HL-60/S4 treated with phorbol 12-myristate 13-acetate at 8.2 ng/mL for 4 days and 3 days (cell line): ENCODE results near the gene ARHGAP24.
"Not testable (repeated sequence)": the region's sequence is repeated elsewhere in the genome, so short reads cannot be mapped to it uniquely, and the experiment has no call there.

ENCODE experiments used
- in situ Hi-C: fragments of 300-500 bp; cut with MboI; formaldehyde crosslinking; loops from 2 replicates; pipeline ENCODE4 v1.15.0; 2022; ENCODE audit warnings: low sequenced_read_pairs

Gene ARHGAP24

DNA sequence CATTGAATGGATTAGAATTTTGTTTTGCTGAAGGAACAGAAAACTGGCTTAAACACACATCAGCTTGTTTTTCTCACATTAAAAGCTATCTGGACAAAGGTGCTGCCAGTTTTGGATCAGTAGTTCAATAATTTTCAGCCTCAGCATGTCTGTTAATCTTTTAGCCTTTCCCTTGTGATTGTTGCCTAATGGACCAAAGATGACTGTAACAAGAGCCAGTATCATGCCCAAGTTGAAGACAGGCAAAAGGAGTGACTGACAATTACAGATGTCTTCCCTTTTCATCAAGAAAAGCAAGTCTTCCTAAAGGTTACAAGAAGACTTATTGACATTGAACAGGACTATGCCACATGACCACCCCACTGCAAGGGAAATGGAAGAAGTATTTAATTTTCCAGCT lies 465.2 kb downstream of the ARHGAP24 start:
- in situ Hi-C loops: no loop called here

DNA sequence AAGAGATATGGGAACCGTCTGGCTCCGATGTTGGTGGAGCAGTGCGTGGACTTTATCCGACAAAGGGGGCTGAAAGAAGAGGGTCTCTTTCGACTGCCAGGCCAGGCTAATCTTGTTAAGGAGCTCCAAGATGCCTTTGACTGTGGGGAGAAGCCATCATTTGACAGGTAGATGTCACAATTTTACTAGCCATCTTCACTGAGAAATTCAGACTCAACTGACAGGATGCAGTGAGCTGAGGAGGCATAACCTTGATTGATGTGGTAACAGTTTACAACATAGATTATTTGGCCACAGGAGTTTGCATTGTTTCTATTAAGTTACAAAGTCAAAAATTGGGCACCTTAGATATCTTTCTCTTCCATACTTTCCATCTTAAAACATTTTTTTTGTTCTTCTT lies 467.2 kb downstream of the ARHGAP24 start:
- in situ Hi-C loops: no loop called here

DNA sequence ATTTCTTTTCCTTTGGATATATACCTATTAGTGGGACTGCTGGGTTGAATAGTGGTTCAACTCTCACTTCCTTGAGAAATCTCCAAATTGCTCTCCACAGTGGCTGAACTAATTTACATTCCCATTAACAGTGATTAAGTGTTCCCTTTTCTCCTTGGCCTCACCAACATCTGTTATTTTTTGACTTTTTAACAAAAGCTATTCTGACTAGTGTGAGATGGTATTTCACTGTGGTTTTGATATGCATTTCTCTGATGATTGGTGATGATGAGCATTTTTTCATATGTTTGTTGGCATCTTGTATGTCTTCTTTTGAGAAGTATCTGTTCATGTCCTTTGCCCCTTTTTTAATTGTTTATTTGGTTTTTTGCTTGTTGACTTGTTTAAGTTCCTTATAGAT lies 471.9 kb downstream of the ARHGAP24 start:
- in situ Hi-C loops: no loop called here

DNA sequence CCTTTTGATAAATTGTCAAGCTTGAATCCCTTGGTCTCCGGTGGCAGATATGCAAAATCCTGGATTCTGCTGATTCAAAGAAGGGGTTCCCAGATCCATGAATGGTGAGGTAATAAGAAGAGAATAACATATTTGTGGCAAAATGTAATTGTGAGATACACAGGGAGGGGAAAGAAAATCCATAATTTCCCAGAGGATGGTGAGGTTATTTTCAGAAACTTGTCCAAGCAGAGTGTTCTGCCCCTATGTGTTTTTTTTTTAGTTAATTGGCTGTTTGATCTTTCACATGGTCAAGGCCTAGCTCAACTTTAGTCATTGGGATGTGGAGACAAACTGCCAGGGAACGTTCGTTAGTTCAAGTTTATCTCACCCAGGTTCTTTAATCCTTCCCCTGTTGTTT lies 476.1 kb downstream of the ARHGAP24 start:
- in situ Hi-C loops: no loop called here

DNA sequence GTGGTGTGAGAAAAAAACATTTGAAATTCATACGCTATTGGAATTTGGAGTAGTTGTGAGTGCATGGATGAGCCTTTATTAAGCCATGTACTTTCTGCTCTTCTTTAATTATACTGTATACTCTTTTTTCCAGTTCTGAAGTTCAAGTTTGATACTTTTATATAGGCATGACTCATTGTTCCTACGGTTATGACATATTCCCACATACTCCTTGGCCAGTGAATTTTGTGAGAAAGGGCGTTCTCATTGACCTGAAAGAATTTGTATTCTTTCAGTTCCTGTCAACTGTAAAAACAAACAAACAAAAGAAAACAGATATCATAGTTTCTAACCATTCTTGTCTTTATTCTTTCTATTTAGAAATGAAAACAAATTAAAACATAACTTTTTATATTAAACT lies 477.6 kb downstream of the ARHGAP24 start:
- in situ Hi-C loops: no loop called here

DNA sequence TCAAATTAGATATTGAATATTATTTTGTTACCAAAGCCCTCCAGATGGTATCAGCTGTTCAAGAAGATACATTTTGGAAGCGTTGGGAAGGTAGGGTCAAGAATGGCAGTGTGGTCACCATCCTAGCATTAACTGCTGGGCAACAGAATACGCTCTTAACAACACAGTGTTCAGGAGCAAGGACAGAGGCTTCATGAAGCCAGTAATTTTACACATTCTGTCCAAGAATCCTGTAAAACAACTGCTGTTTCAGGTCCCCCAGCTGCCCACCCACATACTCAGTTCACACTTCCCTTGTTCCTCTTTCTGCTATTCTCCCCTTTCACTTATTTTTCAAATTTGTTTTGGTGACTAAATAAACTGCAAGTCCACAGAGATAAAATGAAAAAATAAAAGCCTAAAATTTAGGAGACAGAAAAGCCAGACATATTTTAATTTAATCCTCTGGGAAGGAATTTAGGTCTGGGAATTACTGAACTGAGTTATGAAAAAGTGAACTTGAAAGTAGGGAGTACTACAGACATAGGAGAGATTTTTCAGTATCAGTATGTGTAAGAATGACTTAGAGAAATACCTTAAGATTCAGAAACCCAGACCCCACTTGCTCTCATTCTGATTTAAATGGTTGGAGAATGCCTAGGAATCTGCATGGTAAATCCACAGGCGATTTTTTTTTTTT lies 478.2 kb downstream of the ARHGAP24 start:
- in situ Hi-C loops: no loop called here

DNA sequence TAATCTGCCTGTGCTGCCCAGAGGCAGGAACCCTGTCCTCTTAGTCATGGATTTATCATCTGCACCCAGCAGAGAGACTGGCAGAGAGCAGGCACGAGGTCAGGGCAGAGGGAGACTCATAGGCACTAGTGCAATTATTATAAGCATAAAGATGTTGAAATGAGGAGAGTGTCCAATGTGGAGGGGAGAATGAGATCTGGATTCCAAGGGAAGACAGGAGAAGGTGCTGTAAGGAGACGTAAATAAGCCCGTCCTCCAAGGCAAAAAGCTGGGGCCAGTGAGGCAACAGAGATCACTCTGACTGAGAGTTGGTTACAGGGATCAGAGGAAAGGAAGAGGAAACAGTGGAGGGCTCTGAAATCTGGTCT lies 478.7 kb downstream of the ARHGAP24 start:
- in situ Hi-C loops: no loop called here

DNA sequence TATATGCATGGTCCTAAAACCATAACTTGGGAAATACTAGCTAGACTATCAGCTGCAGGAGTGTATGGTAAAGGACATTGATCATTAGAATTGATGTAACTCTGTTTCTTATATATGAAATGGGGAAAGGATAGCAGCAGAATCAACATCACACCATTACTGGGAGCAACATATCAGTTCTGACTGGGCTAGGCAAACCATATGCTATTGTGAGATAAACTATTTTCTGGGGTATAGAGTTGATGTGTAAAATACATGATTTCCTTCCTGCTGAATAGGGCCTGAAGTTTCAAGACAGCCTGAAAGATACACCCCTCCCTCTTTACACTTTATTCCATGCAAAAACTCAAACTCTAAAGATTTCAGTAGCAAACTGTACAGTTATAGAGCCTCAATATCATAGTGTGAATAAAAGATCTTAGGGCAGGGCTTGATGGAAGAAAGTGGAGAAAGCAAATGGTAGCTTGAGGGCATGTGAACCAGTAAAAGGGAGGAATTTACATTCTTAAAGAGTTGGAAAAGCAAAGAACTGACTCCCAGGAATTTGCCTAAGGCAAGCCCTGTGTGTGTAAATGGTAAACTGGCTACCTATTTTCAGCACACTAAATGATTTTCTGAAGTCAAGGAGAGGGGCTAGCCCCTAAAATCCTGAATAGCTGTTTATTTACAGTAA lies 480.8 kb downstream of the ARHGAP24 start:
- in situ Hi-C loops: no loop called here

DNA sequence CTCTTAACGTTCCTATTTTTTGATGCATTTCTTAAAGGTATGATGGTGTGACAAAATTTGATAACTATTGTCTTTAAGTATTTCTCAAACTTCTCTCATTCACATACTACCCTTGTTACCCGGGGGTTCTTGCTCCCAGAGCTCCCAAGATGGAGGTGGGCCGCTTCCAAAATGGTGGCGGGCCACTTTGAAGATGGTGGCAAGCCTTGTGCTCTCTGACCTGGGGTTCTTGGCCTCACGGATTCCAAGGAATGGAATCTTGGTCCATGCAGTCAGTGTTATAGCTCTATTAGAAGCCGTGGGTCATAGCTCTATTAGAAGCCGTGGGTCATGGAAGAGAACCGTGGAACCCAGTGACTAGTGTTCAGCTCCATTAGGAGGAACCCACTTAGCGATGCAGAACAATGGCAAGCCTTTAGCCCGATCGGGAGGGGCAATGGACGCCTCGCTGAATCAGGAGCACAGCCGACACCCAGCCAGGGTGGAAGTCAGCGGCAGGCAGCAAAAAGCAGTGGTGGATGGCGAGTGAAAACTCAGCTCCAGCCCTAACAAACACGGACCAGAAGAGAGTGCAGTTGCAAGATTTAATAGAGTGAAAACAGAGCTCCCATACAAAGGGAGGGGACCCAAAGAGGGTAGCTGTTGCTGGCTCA lies 481.5 kb downstream of the ARHGAP24 start:
- in situ Hi-C loops: no loop called here

DNA sequence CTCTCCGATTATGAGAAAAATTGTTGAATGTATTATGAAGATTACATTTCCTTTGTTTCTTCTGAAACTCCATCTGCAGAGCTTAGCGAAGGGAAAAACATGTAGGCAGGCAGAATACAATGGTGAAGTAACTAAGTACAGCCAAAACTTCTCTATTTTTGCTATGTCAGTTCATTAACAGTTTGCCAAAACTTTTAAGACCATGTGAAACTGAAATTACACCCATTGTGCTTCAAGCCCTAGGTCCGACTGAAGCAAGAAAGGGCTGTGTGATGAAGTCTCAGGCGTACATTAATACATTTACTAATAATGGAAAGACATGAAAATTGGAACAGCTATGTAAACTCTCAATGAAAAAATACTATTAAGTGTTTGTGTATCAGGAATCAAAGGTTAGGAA lies 486.9 kb downstream of the ARHGAP24 start:
- in situ Hi-C loops: no loop called here

DNA sequence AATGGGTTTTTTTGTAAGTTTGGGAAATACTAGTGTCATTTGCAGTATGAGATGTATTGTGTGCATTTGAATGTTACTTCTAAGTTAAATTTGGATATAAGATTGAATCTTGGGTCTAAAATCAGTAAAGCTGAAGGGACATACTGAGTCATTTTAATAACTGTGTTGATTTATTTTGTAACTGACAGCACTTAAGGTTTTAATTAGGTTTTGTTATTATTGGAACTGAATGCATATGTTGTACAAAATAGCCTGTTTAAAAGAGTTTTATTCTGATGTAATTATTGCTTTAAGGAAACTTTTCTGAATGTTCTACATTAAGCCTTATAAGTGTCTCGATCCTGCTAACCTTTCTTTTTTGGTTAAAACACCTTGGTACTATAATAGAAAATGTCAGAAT lies 488.3 kb downstream of the ARHGAP24 start:
- in situ Hi-C loops: no loop called here

DNA sequence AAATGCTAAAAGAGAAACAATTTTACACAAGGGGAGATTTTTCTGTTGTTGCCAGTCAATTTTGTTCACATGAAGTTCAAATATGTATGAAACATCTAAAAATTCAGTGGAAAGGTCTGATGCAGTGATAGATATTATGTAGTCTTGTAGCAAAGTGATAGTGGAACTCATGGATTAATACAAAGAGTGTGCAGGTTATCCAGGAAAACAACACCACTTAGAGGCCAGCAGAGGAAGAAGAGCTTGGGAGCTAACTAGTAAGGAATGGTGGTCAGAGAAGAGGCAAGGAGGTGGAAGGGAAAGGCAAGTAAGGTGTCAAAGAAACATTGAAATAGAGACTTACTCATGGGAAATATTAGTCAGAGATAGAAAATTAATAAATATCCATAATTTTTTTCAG lies 489.3 kb downstream of the ARHGAP24 start:
- in situ Hi-C loops: no loop called here

DNA sequence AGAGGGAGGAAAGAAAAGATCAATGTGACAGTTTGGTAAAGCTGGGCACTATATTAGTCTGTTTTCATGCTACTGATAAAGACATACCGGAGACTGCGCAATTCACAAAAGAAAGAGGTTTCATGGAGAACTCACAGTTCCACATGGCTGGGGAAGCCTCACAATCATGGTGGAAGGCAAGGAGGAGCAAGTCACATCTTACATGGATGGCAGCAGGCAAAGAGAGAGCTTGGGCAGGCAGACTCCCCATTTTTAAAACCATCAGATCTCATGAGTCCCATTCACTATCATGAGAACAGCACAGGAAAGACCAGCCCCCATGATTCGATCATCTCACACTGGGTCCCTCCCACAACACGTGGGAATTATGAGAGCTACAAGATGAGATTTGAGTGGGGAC lies 490.1 kb downstream of the ARHGAP24 start:
- in situ Hi-C loops: not testable (repeated sequence)

DNA sequence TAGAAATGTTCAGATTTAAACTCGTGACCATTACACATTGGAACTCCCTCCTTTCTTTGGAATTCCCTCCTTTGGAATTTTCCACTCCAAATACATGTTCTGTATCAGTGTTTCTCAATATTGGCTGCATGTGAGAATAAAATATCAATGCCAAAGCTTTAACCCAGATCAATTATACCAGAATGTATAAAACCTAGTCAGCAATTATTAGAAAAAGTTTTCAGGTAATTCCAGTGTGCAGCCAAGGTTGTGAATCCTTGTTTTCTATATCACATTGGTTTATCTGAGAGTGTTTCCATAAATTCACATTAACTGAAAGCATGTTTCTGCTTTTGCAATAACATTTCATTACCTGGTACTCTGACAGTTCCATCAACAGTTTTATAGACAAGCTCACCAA lies 490.6 kb downstream of the ARHGAP24 start:
- in situ Hi-C loops: no loop called here

DNA sequence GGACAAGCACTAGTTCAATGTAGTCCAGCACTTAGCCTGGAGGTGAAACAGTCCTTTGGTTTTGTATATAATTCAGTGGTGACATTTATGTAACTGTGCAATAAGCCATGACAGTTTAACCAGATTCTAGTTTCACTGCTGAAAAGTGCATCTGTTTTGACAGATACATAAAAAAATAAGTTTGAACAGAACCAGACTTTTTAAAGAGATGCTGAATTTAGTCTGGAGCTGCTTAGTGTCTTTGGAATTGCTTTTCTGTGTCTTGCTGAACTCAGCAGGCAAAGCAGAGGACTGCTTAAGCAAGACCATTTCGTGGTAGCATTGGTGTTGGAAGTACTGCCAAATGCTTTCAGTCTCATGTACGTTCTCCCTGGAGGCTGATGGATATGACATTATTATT lies 491.4 kb downstream of the ARHGAP24 start:
- in situ Hi-C loops: no loop called here

DNA sequence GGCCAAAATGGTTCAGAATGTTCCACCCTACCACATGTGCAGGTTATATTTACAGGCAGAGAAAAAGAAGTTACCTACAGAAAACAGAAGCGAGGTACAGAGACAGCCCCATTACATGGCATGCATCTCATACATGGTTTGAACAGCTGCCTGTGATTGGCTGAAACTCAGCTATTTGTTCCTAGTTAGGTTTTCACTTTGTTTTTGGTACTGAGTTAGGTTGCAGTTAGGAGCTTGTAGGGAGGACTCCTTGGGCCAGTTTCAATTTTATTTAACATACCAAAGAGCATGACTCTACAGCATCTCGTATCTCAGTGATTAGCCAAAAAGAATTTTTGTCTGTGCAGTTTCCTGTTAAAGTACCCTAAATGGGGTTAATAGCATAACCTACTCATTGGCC lies 492.9 kb downstream of the ARHGAP24 start:
- in situ Hi-C loops: no loop called here

DNA sequence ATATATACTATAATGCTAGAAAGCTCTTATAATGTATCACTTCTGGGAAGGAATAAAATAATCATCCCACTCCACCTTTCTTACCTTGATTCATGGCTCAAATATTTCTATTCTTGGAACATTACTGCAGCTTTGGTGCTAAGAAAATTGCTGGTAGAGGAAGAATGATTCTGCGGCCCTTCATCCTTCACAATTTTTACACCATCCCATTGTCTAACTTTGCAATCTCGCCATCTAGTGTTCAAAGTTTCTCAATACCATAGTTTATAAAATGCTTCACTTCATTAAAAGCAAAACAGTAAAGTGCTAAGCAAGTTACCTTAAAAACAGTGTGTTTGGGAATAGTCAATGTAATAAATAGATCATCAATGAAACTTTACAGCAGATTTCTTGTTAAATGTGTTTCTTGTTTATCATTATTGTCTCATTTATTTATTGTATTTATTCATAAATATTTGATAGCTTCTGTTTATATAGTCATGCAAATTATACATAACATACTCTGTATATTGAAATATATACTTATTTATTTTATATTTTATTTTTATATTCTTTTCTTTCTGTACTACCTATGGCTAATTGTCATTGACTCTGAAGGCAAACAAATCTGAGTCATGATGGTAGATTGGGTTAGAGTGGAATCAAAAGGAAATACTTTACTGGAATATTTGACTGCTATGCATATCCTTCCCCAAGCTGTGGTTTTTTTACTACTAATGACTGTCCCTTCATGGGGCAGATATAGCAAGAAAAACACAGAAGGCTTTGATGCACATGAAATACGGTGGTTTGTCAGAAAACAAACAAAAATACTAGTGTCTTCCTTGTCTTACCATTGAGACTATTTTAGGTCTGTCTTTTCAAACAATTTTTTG lies 494.2 kb downstream of the ARHGAP24 start:
- in situ Hi-C loops: no loop called here

DNA sequence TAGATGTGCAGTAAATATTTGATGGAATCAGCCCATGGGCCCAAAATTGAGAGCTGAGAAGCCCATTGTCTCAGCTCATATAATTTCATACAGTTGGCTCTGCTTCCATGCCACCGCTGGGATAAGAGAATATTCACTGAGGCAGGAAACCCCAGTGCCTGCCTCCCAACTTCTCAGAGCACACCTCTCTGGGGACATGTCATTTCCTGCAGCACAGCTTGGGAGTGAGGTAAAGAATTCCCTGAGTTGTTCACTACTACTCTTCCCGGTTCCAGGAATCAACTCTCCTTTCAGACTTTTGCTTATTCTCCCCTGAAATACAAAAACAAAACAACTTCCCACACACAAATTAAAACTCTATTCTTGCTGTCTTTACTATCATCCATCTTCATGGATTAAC lies 495.6 kb downstream of the ARHGAP24 start:
- in situ Hi-C loops: no loop called here

DNA sequence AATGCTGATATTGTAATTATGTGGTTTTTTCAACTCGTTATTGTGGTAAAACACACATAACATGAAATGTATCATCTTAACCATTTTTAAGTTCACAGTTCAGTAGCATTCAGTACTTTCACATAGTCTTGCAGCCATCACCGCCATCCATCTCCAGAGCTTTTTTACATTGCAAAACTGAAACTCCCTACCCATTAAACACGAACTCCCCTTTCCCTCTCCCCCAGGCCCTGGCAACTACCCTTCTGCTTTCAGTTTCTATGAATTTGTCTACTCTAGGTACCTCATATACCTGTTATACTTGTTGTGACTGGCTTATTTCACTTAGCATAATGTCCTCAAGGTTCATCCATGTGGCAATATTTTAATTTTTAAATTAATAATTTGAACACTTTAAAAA lies 504.3 kb downstream of the ARHGAP24 start:
- in situ Hi-C loops: no loop called here

DNA sequence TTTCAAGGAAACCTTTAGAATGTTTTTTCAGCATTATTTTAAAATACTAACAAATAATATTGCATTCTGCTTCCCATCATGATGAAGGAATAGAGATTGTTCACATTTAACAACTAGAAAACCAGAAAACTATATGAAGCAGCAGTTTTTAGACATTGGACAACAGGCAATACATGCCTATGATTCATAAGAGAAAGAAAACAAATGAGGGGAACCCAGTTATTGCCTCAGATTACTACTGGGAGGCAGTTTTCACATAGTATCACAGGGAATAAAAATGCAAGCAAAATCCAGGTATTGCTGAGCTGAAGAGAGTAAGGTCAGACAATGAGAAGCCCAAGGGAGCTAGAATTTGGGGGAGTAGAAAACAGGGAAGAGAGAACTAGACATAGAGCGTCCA lies 511.3 kb downstream of the ARHGAP24 start:
- in situ Hi-C loops: no loop called here

DNA sequence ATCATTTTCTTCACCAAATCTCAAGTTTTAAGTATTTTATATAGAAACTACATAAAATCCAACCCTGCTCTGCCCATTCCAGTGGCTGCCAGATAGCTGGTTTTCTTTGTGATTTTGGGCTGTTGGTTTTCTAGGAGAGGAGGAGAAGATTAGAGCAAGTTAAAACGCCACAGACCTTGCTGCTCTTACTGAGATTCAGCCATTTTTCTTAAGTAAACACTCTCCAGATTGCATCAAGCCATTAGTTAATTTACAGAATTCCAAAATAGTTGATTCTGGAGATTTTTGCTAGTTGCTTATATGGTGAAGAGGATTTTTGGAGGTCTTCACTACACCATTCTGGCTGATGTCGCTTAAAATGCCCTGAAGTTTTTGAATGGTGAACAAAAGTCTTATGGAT lies 518.7 kb downstream of the ARHGAP24 start:
- in situ Hi-C loops: no loop called here

DNA sequence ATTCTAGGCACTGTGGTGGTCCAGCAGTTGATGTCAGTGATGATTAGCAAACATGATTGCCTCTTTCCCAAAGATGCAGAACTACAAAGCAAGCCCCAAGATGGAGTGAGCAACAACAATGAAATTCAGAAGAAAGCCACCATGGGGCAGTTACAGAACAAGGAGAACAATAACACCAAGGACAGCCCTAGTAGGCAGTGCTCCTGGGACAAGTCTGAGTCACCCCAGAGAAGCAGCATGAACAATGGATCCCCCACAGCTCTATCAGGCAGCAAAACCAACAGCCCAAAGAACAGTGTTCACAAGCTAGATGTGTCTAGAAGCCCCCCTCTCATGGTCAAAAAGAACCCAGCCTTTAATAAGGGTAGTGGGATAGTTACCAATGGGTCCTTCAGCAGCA lies 519.6 kb downstream of the ARHGAP24 start:
- in situ Hi-C loops: no loop called here
